Prostate gland (tissue), 2 donors: ENCODE results near the gene ZNF140.

ENCODE experiments used
- POLR2A ChIP-seq: fragments of 450-650 bp; IDR thresholded peaks from one replicate; pipeline ENCODE4 v1.6.1; 2016; ENCODE audit warnings: antibody characterized with exemption, mild to moderate bottlenecking
- TF ChIP-seq, protein P1 (sequence below), 4 experiments: fragments of 200-600 bp in 2 of 4; fragments of 450-650 bp in 2 of 4; sonication (generic) in 2 of 4; IDR thresholded peaks; 1 replicate in 3 of 4; 2 replicates in 1 of 4; pipeline ENCODE4 v1.5.1; 2016 to 2019; ENCODE audit warnings: antibody characterized with exemption in 4 of 4, mild to moderate bottlenecking in 2 of 4, moderate library complexity in 2 of 4

DNA sequence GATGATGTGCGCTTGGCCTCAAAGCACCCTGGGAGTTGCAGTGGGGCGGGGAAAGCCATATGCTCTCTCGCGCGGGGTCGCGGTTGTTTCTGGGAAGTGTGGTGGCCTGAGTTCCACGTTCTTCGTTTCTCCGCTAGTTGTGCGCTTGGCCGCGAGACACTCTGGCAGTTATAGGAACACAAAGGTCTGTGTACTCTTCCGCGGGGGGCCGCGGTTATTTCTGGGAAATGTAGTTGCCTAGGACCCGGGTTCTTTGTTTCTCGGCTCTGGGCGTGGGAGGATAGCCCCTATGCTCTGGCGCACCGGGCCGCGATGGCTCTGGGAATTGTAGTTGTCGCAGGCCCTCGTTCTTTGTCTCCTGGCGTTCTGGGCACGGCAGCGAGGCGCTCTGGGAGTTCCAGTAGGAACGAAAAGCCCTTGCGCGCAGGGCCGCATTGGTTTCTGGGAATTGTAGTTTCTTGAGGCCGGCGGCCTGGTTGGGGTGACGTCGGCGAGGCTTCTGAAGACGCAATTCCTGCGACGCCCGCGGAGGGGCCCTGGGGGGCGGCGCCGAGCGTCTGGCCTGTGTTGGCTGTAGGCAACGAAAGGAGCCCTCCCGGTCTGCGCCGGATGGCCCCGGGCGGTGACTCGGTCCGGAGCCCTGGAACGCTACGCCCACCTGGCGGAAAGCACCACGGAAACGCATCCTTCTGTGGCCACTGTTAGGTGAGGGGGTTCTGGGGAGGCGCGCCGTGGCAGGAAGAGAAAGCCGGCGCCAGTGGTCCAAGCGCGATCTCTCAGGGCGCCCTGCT, at the start of gene ZNF140:
- TF ChIP-seq, protein P1, sequence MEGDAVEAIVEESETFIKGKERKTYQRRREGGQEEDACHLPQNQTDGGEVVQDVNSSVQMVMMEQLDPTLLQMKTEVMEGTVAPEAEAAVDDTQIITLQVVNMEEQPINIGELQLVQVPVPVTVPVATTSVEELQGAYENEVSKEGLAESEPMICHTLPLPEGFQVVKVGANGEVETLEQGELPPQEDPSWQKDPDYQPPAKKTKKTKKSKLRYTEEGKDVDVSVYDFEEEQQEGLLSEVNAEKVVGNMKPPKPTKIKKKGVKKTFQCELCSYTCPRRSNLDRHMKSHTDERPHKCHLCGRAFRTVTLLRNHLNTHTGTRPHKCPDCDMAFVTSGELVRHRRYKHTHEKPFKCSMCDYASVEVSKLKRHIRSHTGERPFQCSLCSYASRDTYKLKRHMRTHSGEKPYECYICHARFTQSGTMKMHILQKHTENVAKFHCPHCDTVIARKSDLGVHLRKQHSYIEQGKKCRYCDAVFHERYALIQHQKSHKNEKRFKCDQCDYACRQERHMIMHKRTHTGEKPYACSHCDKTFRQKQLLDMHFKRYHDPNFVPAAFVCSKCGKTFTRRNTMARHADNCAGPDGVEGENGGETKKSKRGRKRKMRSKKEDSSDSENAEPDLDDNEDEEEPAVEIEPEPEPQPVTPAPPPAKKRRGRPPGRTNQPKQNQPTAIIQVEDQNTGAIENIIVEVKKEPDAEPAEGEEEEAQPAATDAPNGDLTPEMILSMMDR (IDR thresholded peaks at IDR 0.05) = peak in 3 of 4 experiments; percentile 4 to 66 (median 53)
- peak; percentile 54 for TF ChIP-seq POLR2A
